Measurements from ENCODE around the gene LRRC42.

LRRC42 gene

GRCh38 chr1:53930932-53931331, 15.2 kb upstream of the LRRC42 start:
- Mint-ChIP-seq H3K4me3 (no peak overlapping the region), H3K9me3 (peaks cover 0 to 9% of the 10 kb centered on the region in 2 donors), H3K27ac (no peak overlapping the region), H3K27me3 (no peaks in the 10 kb centered on the region), H3K4me1 (no peaks in the 10 kb centered on the region)
- ATAC-seq (no peak), DNase-seq (no peak)

GRCh38 chr1:53931523-53931922, 14.6 kb upstream of the LRRC42 start:
- Mint-ChIP-seq H3K4me1 (peaks cover under 1% of the 10 kb centered on the region), H3K27ac (no peak overlapping the region), H3K9me3 (peaks cover 0 to 9% of the 10 kb centered on the region in 2 donors), H3K27me3 (no peaks in the 10 kb centered on the region), H3K4me3 (no peak overlapping the region)
- DNase-seq = no peak
- ATAC-seq = no peak

GRCh38 chr1:53934170-53934765, 11.9 kb upstream of the LRRC42 start:
- H3K4me1 Mint-ChIP-seq = peaks cover 10% of the 10 kb centered on the region
- H3K27me3 Mint-ChIP-seq = no peaks in the 10 kb centered on the region
- H3K27ac Mint-ChIP-seq = no peak overlapping the region
- DNase-seq (no peak), ATAC-seq (no peak)
- H3K9me3 Mint-ChIP-seq = peaks cover 0 to 9% of the 10 kb centered on the region in 2 donors
- H3K4me3 Mint-ChIP-seq = no peak overlapping the region

- Mint-ChIP-seq H3K9me3 (peaks cover 0 to 9% of the 10 kb centered on the region in 2 donors), H3K27me3 (no peaks in the 10 kb centered on the region), H3K27ac (no peak overlapping the region), H3K4me1 (peaks cover 16% of the 10 kb centered on the region), H3K4me3 (no peak overlapping the region)
- ATAC-seq (no peak), DNase-seq (no peak)
Observed at GRCh38 chr1:53936430-53936829, 9.7 kb upstream of the LRRC42 start.

- H3K27me3 Mint-ChIP-seq = no peaks in the 10 kb centered on the region
- H3K4me3 Mint-ChIP-seq = no peak overlapping the region
- DNase-seq (no peak), ATAC-seq (no peak)
- H3K9me3 Mint-ChIP-seq = peaks cover 0 to 9% of the 10 kb centered on the region in 2 donors
- H3K4me1 Mint-ChIP-seq = peaks cover 25% of the 10 kb centered on the region
- no peak overlapping the region for H3K27ac Mint-ChIP-seq
Observed at GRCh38 chr1:53938136-53938830, 7.9 kb upstream of the LRRC42 start.

- H3K4me1 Mint-ChIP-seq = peaks cover 49% of the 10 kb centered on the region
- DNase-seq (no peak), ATAC-seq (peak; percentile 5)
- H3K27me3 Mint-ChIP-seq = no peaks in the 10 kb centered on the region
- no peaks in the 10 kb centered on the region for H3K9me3 Mint-ChIP-seq
- H3K27ac Mint-ChIP-seq = peak overlapping the region in 1 of 2 donors; percentile 5
- peak overlapping the region; percentile 16 to 91 for H3K4me3 Mint-ChIP-seq
Observed at GRCh38 chr1:53942127-53942957, 3.8 kb upstream of the LRRC42 start.

GRCh38 chr1:53943090-53943489, 3.1 kb upstream of the LRRC42 start:
- H3K27ac Mint-ChIP-seq = peak overlapping the region in 1 of 2 donors; percentile 5
- peaks cover 49% of the 10 kb centered on the region for H3K4me1 Mint-ChIP-seq
- DNase-seq = no peak
- no peak for ATAC-seq
- no peaks in the 10 kb centered on the region for H3K27me3 Mint-ChIP-seq
- H3K4me3 Mint-ChIP-seq = peak overlapping the region; percentile 28 to 91
- H3K9me3 Mint-ChIP-seq = no peaks in the 10 kb centered on the region

- Mint-ChIP-seq H3K27me3 (no peaks in the 10 kb centered on the region), H3K9me3 (no peaks in the 10 kb centered on the region), H3K4me3 (peak overlapping the region; percentile 91 to 98), H3K27ac (no peak overlapping the region), H3K4me1 (peaks cover 53% of the 10 kb centered on the region)
- DNase-seq (no peak), ATAC-seq (no peak)
Observed at GRCh38 chr1:53943490-53944043, 2.6 kb upstream of the LRRC42 start.

GRCh38 chr1:53944469-53945182, 1.5 kb upstream of the LRRC42 start:
- H3K4me1 Mint-ChIP-seq = peaks cover 58% of the 10 kb centered on the region
- H3K27ac Mint-ChIP-seq = peak overlapping the region; percentile 93 to 97
- H3K27me3 Mint-ChIP-seq = no peaks in the 10 kb centered on the region
- peak overlapping the region; percentile 91 to 98 for H3K4me3 Mint-ChIP-seq
- DNase-seq (peak in 1 of 2 donors; percentile 7), ATAC-seq (no peak)
- no peaks in the 10 kb centered on the region for H3K9me3 Mint-ChIP-seq

GRCh38 chr1:53945183-53945432, 1.0 kb upstream of the LRRC42 start:
- peaks cover 59% of the 10 kb centered on the region for H3K4me1 Mint-ChIP-seq
- no peaks in the 10 kb centered on the region for H3K9me3 Mint-ChIP-seq
- ATAC-seq = no peak
- DNase-seq = no peak
- H3K4me3 Mint-ChIP-seq = peak overlapping the region; percentile 91 to 98
- peak overlapping the region; percentile 93 to 97 for H3K27ac Mint-ChIP-seq
- no peaks in the 10 kb centered on the region for H3K27me3 Mint-ChIP-seq

GRCh38 chr1:53945433-53946251, 508 bp upstream of the LRRC42 start, which contains the start of gene IFT25:
Gene IFT25, minus strand, starts transcription at chr1:53945699. Its CDS starts 5,617 bp downstream, at chr1:53940082.
- Mint-ChIP-seq H3K27me3 (no peaks in the 10 kb centered on the region), H3K9me3 (no peaks in the 10 kb centered on the region), H3K4me1 (peaks cover 58% of the 10 kb centered on the region), H3K4me3 (peak within 1 kb of the TSS; percentile 91 to 98), H3K27ac (peak within 1 kb of the TSS; percentile 93 to 97)
- DNase-seq (peak; percentile 98 to 100), ATAC-seq (peak; percentile 85)

- no peak for ATAC-seq
- peak overlapping the region; percentile 91 to 98 for H3K4me3 Mint-ChIP-seq
Observed at GRCh38 chr1:53947172-53947907, 1.2 kb downstream of the LRRC42 start.

GRCh38 chr1:53948291-53948690, 2.1 kb downstream of the LRRC42 start:
- Mint-ChIP-seq H3K27ac (no peak overlapping the region), H3K4me3 (peak overlapping the region in 1 of 2 donors; percentile 32)

More at GRCh38 chr1:53947172-53947907, 1.2 kb downstream of the LRRC42 start:
- DNase-seq = no peak
- Mint-ChIP-seq H3K27ac (peak overlapping the region; percentile 22 to 87), H3K27me3 (no peaks in the 10 kb centered on the region), H3K9me3 (no peaks in the 10 kb centered on the region), H3K4me1 (peaks cover 58% of the 10 kb centered on the region)

More at GRCh38 chr1:53948291-53948690, 2.1 kb downstream of the LRRC42 start:
- DNase-seq (no peak), ATAC-seq (no peak)
- H3K9me3 Mint-ChIP-seq = no peaks in the 10 kb centered on the region
- no peaks in the 10 kb centered on the region for H3K27me3 Mint-ChIP-seq
- H3K4me1 Mint-ChIP-seq = peaks cover 48% of the 10 kb centered on the region

Measured in stimulated activated naive CD8-positive, alpha-beta T cell treated with anti-CD3 and anti-CD28 coated beads, Interleukin-15, amount 100 ng/mL, for 72 hours (primary cell).